Right renal cortex interstitium (tissue), 3 donors: ENCODE measurements around the gene SLC23A2. TPM values are rescaled to one million over a fixed set of nuclear protein-coding genes. Genes with fewer than 3 reads are reported as not detected.
A peak's percentile ranks its signal among the peaks of the same experiment; 100 is the strongest.
"Not testable (repeated sequence)": the region's sequence is repeated elsewhere in the genome, so short reads cannot be mapped to it uniquely, and the experiment has no call there.

Experiments
- DNase-seq, 3 donors: peaks; one replicate each; pipeline ENCODE4 v3.0.0-alpha.2; 2013; ENCODE audit warnings: low read depth in 3 of 3, low spot score in 2 of 3
- polyA plus RNA-seq, 3 donors: library from polyadenylated mRNA; unstranded; fragments of 120-200 nt; gene quantifications; one replicate each; pipeline ENCODE4 v1.2.1, GENCODE V29; 2013; ENCODE audit not compliant: insufficient read length in 3 of 3

The SLC23A2 gene
- polyA plus RNA-seq, 3 donors: 20.5 to 21.0 (median 20.8) TPM

GRCh38 chr20:4937407-4938319 lies 63.6 kb downstream of the SLC23A2 start:
- DNase-seq: peak in 1 of 3 donors; percentile 27

- no peak for DNase-seq
Measured at GRCh38 chr20:4936851-4937406, 64.4 kb downstream of the SLC23A2 start.

- no peak for DNase-seq
Measured at GRCh38 chr20:4936392-4936850, 64.9 kb downstream of the SLC23A2 start.

GRCh38 chr20:4932061-4932460 lies 69.2 kb downstream of the SLC23A2 start:
- DNase-seq: no peak

GRCh38 chr20:4929686-4930397 lies 71.5 kb downstream of the SLC23A2 start:
- DNase-seq: no peak

GRCh38 chr20:4926531-4927156 lies 74.7 kb downstream of the SLC23A2 start:
- DNase-seq: no peak

GRCh38 chr20:4925842-4926530 lies 75.3 kb downstream of the SLC23A2 start:
- no peak for DNase-seq

- DNase-seq: no peak
Measured at GRCh38 chr20:4924446-4924845, 76.9 kb downstream of the SLC23A2 start.

GRCh38 chr20:4924032-4924431 lies 77.3 kb downstream of the SLC23A2 start:
- no peak for DNase-seq

GRCh38 chr20:4922186-4922585 lies 79.1 kb downstream of the SLC23A2 start:
- DNase-seq: no peak

GRCh38 chr20:4921271-4921670 lies 80.0 kb downstream of the SLC23A2 start:
- DNase-seq: not testable (repeated sequence)

GRCh38 chr20:4920655-4921054 lies 80.7 kb downstream of the SLC23A2 start:
- DNase-seq: no peak

- DNase-seq: no peak
Measured at GRCh38 chr20:4920131-4920530, 81.2 kb downstream of the SLC23A2 start.

- no peak for DNase-seq
Measured at GRCh38 chr20:4919047-4919704, 82.1 kb downstream of the SLC23A2 start.

- DNase-seq: no peak
Measured at GRCh38 chr20:4918473-4918872, 82.8 kb downstream of the SLC23A2 start.

- DNase-seq: no peak
Measured at GRCh38 chr20:4916971-4917881, 84.1 kb downstream of the SLC23A2 start.

GRCh38 chr20:4913147-4913546 lies 88.2 kb downstream of the SLC23A2 start:
- no peak for DNase-seq

GRCh38 chr20:4912380-4913142 lies 88.7 kb downstream of the SLC23A2 start:
- DNase-seq: no peak
